Right kidney (tissue), 9 donors: ENCODE results near the gene MYMX.
A peak's percentile ranks its signal among the peaks of the same experiment; 100 is the strongest.
"Not testable (repeated sequence)": the region's sequence is repeated elsewhere in the genome, so short reads cannot be mapped to it uniquely, and the experiment has no call there.

Source experiments
- DNase-seq: peaks from one replicate; pipeline ENCODE4 v3.0.0-alpha.2; 2016
- long read RNA-seq, 8 donors: transcript quantifications; one replicate each; lab custom pipeline, GENCODE V29; 2026

MYMX gene
- long read RNA-seq, donor 1: 0 reads
- long read RNA-seq, donor 2: 0 reads
- long read RNA-seq, donor 3: 0 reads
- long read RNA-seq, donor 4: 0 reads
- long read RNA-seq, donor 5, partial matches to known transcripts: 0 of 1 reads
- long read RNA-seq, donor 5, other reads (novel, unspliced or antisense): 0 of 1 reads
- long read RNA-seq, donor 6: 0 reads
- long read RNA-seq, donor 7: 0 reads
- long read RNA-seq, donor 8, partial matches to known transcripts: 0 of 1 reads
- long read RNA-seq, donor 8, other reads (novel, unspliced or antisense): 0 of 1 reads

DNA sequence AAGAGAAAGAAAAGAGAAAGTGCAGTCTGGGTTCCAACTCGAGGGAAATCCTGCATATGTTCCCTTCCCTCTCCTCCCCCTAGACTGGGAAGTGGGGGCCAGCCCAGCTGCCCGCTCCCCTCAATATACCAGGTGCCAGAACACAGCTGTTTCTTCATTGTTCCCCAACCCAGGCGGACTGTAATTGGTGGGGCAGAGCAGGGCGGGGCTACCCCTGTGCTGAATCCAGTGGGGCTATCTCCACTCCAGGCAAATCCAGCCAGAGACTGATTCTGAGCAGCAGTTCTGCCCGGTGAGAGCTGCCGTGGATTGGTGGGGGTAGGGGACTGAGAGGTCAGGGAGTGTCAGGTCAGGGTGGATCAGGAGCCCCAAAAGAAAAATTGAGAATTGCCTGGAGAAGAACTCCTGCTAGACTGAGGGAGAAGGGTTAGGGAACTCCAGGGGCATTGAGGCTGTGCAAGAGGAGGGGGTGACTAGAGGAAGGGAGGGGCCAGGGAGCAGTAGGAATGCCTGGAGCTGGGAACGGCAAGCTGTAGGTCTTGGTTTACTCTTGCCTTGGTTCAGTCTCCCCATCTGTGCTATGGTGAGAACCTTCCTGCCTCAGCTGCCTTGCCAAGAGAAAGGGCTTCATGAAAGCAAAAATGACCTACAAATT, at the start of gene MYMX:
TSS of gene MYMX (plus strand) at position 250 of the 655 bp plus-strand sequence. CDS start 546 bp downstream, outside the sequence.
- no peak for DNase-seq

DNA sequence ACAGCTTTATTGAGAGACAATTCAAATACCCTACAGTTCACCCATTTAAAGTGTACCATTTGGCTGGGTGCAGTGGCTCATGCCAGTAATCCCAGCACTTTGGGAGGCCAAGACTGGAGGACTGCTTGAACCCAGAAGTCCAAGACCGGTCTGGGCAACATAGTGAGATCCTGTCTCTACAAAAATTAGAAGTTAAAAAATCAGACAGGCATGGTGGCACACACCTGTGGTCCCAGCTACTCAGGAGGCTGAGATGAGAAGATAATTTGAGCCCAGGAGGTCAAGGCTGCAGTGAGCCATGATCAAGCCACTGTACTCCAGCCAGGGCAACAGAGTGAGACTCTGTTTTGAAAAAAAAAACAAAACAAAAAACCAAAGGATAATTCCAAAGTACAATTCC, 49.2 kb upstream of the MYMX start:
- DNase-seq: no peak

DNA sequence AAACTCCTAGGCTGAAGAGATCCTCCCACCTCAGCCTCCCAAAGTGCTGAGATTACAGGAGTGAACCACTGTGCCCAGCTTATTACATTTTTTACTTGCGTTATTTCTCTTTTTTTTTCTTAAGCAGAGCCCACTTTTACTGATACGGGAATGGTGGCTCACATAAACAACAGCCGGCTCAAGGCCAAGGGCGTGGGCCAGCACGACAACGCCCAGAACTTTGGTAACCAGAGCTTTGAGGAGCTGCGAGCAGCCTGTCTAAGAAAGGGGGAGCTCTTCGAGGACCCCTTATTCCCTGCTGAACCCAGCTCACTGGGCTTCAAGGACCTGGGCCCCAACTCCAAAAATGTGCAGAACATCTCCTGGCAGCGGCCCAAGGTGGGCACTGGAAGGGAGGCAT, 47.6 kb upstream of the MYMX start:
- DNase-seq: no peak

DNA sequence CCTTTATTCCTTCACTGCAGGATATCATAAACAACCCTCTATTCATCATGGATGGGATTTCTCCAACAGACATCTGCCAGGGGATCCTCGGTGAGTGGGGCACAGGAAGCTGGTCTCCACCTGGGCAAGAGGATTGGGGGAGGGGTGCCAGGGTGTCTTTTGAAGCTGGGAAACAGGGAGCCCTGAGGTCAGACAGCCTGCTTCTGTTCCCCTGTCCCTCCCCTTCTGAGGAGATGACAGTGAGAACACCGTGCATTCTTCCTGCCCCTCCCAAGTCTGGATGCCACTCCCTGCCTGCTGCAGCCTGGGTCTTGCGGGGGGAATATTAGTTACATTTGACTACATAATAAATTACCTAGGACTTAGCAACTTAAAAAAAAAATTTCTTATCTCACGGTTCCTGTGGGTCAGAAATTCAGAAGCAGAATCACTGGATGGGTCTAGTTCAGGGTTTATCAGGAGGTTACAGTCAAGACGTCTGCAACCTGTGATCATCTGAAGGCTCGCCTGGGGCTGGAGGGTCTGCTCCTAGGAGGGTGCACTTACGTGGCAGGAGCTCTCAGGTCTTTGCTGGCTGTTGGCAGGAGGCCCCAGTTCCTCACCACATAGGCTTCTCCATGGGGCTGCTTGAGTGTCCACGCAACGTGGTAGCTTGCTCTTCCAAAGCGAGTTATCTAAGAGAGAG, 46.7 kb upstream of the MYMX start:
- DNase-seq: no peak

DNA sequence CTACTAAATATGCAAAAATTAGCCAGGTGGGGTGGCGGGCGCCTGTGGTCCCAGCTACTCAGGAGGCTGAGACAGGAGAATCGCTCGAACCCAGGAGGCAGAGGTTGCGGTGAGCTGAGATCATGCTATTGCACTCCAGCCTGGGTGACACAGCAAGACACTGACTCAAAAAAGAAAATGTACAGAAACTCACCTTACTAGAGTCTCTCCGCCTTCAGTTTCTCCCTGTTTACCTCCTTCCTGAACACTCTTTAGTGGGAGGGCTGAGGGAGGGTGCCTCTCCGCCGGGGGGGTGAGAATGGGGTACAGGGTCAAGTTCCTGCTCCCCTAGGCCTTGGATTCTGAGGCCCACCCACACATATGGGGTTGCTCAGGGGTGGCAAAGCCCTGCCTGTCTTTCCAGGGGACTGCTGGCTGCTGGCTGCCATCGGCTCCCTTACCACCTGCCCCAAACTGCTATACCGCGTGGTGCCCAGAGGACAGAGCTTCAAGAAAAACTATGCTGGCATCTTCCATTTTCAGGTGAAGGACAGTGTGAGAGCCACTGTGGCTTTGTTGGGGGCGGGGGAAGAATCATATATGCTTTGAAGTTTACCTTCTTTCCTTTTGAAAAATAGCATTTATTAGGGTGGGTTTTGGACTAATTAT, 44.7 kb upstream of the MYMX start:
- no peak for DNase-seq

DNA sequence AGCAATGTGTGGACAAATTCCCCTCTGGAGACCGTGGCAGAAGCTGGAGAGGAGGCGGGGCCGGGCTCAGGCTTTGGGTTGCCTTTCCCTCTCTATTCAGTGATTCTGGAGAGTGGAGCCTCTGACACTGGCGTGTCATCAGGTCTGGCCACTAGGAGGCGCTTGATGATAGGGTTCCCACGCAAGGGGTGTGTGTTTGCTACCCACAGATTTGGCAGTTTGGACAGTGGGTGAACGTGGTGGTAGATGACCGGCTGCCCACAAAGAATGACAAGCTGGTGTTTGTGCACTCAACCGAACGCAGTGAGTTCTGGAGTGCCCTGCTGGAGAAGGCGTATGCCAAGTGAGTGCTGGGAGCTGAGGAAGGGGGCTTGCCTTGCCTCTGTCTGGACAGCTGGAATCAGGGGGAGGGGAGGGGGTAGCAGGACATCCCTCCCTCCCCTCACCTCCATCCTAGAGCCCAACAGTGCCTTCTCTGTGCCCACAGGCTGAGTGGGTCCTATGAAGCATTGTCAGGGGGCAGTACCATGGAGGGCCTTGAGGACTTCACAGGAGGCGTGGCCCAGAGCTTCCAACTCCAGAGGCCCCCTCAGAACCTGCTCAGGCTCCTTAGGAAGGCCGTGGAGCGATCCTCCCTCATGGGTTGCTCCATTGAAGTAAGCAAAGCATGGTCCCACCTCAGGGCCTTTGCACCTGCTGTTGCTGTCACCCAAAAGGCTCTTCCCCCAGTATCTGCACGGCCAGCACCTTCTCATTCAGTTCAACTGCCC, 43.8 kb upstream of the MYMX start:
- peak; percentile 68 for DNase-seq

DNA sequence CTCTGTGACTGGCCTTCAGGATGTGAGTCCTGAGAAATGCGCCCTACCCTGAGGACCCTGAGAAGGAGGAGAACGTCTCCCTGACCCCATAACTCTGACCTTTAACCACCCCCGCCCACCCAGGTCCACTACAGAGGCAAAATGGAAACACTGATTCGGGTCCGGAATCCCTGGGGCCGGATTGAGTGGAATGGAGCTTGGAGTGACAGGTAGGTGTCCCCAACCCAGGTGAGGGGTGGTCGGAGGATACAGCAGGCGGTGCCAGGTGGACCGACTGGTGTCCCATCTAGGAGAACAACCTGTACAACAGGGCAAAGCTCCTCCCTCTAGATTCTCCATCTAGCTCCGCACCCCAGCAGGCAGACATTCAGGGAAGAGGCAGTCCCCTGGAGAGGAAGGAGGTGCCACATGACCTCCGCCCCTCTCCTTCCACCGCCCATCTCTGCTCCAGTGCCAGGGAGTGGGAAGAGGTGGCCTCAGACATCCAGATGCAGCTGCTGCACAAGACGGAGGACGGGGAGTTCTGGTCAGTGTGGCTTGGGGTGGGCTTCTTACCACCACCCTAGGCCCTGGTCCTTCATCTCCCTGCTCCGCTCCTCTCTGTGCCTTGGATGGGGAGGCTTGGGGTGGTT, 40.5 kb upstream of the MYMX start:
- no peak for DNase-seq

DNA sequence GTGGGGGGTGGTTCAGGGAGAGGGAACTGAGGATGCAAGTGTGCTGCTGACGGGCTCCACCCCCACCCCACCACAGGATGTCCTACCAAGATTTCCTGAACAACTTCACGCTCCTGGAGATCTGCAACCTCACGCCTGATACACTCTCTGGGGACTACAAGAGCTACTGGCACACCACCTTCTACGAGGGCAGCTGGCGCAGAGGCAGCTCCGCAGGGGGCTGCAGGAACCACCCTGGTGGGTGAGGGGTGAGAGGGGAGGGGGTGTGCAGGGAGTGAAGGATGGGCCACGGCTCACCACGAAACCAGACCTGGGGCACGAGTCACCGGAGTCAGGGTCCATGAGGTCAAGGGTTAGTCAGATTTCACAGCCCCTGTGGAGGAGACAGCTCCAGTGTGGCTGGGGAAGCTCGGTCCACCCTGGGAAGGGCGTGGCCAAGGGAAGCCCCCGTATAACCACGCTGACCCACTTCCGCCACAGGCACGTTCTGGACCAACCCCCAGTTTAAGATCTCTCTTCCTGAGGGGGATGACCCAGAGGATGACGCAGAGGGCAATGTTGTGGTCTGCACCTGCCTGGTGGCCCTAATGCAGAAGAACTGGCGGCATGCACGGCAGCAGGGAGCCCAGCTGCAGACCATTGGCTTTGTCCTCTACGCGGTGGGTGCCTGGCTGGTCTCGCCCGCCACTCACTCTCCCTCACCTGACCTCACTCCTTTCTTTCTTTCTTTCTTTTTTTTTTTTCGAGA, 39.8 kb upstream of the MYMX start:
- no peak for DNase-seq

DNA sequence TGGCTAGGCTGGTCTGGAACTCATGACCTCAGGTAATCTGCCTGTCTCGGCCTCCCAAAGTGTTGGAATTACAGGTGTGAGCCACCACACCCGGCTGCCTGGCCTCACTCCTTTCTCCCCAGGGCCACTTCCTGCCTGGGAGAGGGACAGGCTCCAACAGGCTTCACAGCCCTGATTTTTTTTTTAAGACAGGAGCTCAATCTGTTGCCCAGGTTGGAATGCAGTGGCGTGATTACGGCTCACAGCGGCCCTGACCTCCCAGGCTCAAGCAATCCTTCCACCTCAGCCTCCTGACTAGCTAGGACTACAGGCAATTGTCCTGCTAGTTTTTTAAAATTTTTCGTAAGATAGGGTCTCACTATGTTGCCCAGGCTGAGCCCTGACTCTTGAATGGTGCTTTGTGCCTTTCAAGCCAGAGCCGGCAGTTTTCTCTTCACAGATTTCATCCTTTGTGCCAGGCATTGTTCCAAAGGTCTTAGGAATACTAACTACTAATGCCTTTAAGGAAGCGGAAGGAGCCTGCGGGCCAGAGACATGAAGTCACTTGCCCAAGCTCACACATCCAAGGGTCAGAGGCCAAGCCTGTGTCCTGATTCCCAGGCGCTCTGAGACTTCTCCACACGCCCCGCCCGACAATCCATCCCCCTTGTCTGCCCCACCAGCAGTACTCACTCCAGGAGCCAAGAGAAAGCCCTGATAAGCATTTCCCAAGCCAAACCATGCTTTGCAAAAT, 38.9 kb upstream of the MYMX start:
- DNase-seq: no peak

DNA sequence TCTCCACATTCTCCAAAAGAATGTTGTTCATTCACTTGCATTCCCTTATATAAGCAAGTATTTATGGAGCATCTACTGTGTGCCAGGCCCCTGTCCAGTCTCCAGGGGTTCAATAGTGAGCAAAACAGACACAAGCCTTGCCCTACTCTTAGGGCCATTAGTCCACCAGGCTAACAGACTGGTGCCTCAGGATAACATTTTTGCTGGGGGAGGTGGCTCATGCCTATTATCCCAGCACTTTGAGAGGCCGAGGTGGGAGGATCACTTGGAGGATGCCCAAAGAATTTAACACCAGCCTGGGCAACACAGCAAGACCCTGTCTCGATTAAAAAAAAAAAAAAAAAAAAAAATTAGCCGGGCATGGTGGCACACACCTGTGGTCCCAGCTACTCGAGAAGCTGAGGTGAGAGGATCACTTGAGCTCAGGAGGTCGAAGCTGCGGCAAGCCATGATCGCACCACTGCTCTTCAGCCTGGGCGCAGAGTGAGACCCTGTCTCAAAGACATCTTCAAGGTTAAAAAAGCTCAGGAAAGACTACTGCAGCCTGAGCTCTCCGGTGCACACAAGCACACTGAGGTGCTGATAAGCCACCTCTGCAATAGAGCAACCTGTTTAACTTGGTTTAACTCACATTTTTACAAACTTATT, 38.2 kb upstream of the MYMX start:
- DNase-seq: no peak

DNA sequence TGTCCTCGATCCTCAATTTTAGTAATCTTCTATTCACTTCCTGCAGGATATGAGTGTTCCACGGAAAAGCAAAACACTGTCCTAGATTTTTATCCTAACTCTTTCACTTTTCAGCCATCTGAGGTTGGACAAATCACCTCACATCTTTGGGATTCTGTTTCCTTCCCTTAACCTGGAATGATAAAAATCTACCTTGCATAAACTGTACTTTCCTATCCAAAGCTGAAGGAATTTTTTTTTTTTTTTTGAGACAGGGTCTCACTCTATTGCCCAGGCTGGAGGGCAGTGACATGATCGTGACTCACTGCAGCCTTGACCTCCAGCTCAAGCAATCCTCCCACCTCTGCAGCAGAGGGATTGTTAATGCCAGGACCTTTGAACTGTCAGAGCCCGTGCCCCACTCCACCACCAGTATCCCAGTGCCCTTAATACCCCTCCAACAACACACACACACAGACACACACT, 37.6 kb upstream of the MYMX start:
- no peak for DNase-seq

DNA sequence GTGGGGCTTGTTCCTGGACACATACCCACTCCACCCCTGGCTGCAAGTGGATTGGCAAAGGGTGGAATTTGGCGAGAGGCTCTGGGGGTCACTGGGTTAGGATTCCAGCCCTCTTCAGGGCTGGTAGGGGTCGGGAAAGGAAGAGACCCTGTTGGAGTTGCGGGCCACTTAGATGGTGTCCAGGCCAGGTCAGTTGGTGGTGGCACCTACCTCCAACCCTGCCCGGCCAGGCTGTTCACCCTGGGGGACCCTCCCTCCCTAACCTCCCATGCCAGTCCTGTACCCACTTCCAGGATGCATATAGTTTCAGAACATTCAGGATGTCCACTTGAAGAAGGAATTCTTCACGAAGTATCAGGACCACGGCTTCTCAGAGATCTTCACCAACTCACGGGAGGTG, 37.1 kb upstream of the MYMX start:
- no peak for DNase-seq

DNA sequence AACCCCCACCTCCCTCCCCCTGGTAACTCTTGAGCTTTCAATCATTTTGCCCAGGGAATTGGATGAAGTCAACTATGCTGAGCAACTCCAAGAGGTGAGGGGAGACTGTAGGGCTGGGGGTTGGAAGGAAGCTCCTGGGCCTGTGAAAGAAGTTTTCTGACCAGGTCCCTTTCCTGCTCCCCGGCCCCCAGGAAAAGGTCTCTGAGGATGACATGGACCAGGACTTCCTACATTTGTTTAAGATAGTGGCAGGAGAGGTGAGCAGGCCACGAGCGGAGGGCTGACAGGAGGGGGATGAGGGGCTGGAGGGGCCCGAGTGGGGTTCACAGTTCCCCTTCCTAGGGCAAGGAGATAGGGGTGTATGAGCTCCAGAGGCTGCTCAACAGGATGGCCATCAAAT, 36.3 kb upstream of the MYMX start:
- no peak for DNase-seq

DNA sequence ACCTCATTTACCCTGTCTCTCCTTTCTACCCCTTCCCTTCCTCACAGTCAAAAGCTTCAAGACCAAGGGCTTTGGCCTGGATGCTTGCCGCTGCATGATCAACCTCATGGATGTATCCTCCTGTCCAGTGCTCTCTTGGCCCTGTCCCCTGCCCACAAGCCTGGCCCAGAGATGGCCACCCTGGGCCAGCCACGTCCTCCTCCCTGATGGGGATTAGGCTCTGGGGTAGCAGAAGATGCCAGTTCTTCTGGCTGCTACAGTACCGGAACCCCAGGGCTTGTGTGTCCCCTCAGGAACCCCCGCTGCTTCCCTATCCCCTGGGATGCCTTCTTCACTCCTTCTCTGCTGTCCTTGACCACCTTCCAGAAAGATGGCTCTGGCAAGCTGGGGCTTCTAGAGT, 35.8 kb upstream of the MYMX start:
- no peak for DNase-seq

DNA sequence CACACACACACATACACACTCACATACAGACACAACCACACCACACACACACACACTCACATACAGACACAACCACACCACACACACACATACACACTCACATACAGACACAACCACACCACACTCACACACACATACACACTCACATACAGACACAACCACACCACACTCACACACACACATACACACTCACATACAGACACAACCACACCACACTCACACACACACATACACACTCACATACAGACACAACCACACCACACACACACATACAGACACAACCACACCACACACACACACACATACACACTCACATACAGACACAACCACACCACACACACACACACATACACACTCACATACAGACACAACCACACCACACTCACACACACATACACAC, 34.9 kb upstream of the MYMX start:
- DNase-seq: not testable (repeated sequence)

DNA sequence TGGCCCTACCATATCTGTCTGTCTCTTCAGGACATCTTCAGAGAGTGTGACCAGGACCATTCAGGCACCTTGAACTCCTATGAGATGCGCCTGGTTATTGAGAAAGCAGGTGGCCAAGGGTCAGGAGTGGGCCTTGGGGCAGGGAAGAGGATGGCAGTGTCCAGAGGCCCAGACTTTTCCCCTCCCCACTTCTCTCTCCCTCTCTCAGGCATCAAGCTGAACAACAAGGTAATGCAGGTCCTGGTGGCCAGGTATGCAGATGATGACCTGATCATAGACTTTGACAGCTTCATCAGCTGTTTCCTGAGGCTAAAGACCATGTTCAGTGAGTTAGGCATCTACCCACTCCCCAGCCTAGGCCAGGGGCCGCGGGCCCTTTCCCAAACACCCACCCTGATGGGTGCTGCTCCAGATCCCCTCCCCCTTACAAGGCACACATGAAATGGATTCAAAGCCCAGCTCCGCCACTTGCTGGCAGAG, 33.8 kb upstream of the MYMX start:
- no peak for DNase-seq

DNA sequence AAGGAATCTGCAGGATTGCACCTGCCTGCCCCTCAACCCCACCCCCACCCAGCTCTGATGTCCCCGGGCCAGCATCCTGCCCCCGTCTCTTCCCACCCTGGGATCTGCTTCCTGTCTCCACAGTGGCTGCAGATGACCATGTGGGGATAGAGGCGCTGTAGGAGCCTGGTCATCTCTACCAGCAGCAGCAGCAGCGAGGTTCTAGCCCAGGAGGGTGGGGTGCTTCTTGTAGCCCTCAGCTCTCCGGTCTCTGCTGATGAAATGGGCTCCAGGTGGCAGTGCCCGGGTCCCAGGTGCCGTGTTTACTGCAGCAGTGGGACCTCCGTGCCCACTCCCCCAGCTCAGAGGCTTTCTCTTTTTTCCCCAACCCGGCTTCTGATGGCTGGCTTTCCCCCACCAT, 32.9 kb upstream of the MYMX start:
- no peak for DNase-seq

DNA sequence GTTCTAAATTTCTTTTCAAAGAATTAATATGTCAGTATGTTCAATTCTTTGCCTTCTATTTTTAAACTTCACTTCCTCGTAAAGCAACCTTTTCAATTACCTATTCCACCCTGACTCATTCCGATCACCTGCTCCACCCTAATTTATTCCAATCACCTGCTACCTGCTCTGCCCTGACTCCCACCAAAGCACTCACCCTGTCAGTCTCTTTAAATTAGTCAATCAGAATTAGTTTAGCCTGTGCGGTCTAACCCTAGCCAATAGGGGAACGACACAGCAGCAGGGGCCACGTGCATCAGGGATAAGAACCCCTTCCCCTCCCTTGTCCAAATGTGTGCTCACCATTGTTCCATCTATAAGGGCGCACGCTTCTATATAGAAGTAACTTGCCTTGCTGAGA, 31.4 kb upstream of the MYMX start:
- DNase-seq: not testable (repeated sequence)

DNA sequence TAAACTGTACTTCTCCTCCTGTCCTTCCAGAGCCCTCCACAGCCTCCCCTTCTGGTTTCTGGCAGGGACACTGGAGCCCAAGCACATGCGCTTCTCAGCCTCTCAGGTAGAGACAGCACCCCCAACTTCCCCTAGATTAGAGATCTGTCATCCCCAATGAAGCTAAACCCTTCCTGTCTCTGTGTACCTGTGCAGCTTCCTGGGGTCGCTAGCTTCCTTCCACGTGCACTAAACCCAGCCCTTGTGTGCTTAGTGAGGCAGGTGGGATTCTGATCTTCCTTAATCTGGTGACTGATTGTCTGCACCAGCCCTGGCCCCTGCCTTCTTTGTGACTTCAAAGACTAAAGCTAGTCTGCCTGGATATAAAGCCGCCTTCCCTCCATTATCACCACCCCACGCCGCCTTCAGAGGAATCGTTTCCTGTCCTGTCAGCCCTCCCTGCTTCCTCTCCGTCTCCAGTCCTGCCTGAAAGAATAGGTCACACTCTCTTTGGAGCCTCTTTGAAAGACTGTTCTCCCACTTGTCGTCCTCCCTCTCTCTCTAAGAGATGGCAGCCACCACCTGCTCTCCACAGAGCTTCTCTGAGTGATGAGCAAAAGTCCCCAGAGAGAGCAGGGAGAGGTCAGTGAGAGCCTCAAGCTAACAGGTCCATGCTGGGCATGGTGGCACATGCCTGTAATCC, 30.6 kb upstream of the MYMX start:
- DNase-seq: no peak
